HEK293 (cell line): Measurements from ENCODE around the gene PHTF1.

Experiments used
- CTCF ChIA-PET: fragments of 350-600 bp; formaldehyde crosslinking; extraction: SDS; loops from one replicate; lab custom pipeline; 2021; ENCODE audit warnings: antibody characterized with exemption; lab: Yijun Ruan, JAX
- POLR2A ChIA-PET: fragments of 300-600 bp; formaldehyde crosslinking; extraction: SDS; loops from one replicate; lab custom pipeline; 2020; ENCODE audit warnings: antibody characterized with exemption, inconsistent platforms; lab: Yijun Ruan, JAX
- H3K27ac ChIP-seq: fragments of 200-500 bp; sonication (Bioruptor generic); 2 replicates; pipeline ENCODE4 v1.5.1; 2014; ENCODE audit warnings: low read depth, low read length, control low read depth, inconsistent platforms; ENCODE audit errors: extremely low read depth
- H3K36me3 ChIP-seq, 2 experiments: fragments of 200-500 bp in 1 of 2; sonication (Bioruptor generic) in 1 of 2; 1 replicate in 1 of 2; 2 replicates in 1 of 2; pipeline ENCODE4 v1.5.1; 2014 to 2017; ENCODE audit warnings: inconsistent platforms in 2 of 2, low read length in 2 of 2; ENCODE audit not compliant: control insufficient read depth in 2 of 2, insufficient read depth in 1 of 2
- H3K4me1 ChIP-seq: fragments of 200-500 bp; sonication (Bioruptor generic); 2 replicates; pipeline ENCODE4 v1.5.1; 2014; ENCODE audit warnings: mild to moderate bottlenecking, low read length, inconsistent platforms; ENCODE audit not compliant: control insufficient read depth, insufficient read depth
- H3K4me3 ChIP-seq: 2 replicates; pipeline ENCODE4 v1.5.1; 2011; ENCODE audit warnings: low read depth, mild to moderate bottlenecking, control low read depth, low read length, moderate library complexity
- H3K9me3 ChIP-seq: fragments of 200-500 bp; sonication (Bioruptor generic); 2 replicates; pipeline ENCODE4 v1.5.1; 2014; ENCODE audit warnings: low read depth, low read length, inconsistent platforms; ENCODE audit not compliant: control insufficient read depth, insufficient read depth
- KLF17 ChIP-seq: fragments of 450-650 bp; formaldehyde crosslinking; IDR thresholded peaks from 2 replicates; pipeline ENCODE4 v1.5.1; 2016; ENCODE audit warnings: missing biosample characterization, missing genetic modification characterization
- PRDM1 ChIP-seq: fragments of 450-650 bp; formaldehyde crosslinking; IDR thresholded peaks from 2 replicates; pipeline ENCODE4; 2016; ENCODE audit warnings: missing biosample characterization, missing genetic modification characterization
- PRDM2 ChIP-seq: fragments of 450-650 bp; formaldehyde crosslinking; IDR thresholded peaks from 2 replicates; pipeline ENCODE4 v1.5.1; 2016; ENCODE audit warnings: missing biosample characterization, missing genetic modification characterization, borderline replicate concordance
- ZNF132 ChIP-seq: fragments of 450-650 bp; formaldehyde crosslinking; IDR thresholded peaks from 2 replicates; pipeline ENCODE4 v1.5.1; 2017; ENCODE audit warnings: missing biosample characterization, missing genetic modification characterization, borderline replicate concordance
- ZNF175 ChIP-seq: fragments of 450-650 bp; formaldehyde crosslinking; IDR thresholded peaks from 2 replicates; pipeline ENCODE4 v1.5.1; 2016; ENCODE audit warnings: missing biosample characterization, missing genetic modification characterization
- ZNF19 ChIP-seq: fragments of 450-650 bp; formaldehyde crosslinking; IDR thresholded peaks from 2 replicates; pipeline ENCODE4; 2016; ENCODE audit warnings: missing biosample characterization, missing genetic modification characterization, low read depth
- ZNF266 ChIP-seq: fragments of 450-650 bp; formaldehyde crosslinking; IDR thresholded peaks from 2 replicates; pipeline ENCODE4 v1.5.1; 2016; ENCODE audit warnings: missing biosample characterization, missing genetic modification characterization, low read depth
- ZNF280C ChIP-seq: fragments of 450-650 bp; formaldehyde crosslinking; IDR thresholded peaks from 2 replicates; pipeline ENCODE4 v1.5.1; 2016; ENCODE audit warnings: missing biosample characterization, missing genetic modification characterization
- ZNF302 ChIP-seq: fragments of 450-650 bp; formaldehyde crosslinking; IDR thresholded peaks from 2 replicates; pipeline ENCODE4 v1.5.1; 2016; ENCODE audit warnings: missing biosample characterization, missing genetic modification characterization, low read depth
- ZNF768 ChIP-seq: fragments of 450-650 bp; formaldehyde crosslinking; IDR thresholded peaks from 2 replicates; pipeline ENCODE4 v1.5.1; 2018; ENCODE audit warnings: missing biosample characterization, mild to moderate bottlenecking, missing genetic modification characterization
- ZNF777 ChIP-seq: fragments of 450-650 bp; formaldehyde crosslinking; IDR thresholded peaks from 2 replicates; pipeline ENCODE4 v1.5.1; 2017; ENCODE audit warnings: missing biosample characterization, missing genetic modification characterization, borderline replicate concordance
- ZNF792 ChIP-seq: fragments of 450-650 bp; formaldehyde crosslinking; IDR thresholded peaks from 2 replicates; pipeline ENCODE4 v1.5.1; 2016; ENCODE audit warnings: missing biosample characterization, missing genetic modification characterization
- TF ChIP-seq, protein P1 (sequence below): fragments of 450-650 bp; formaldehyde crosslinking; IDR thresholded peaks from 2 replicates; pipeline ENCODE4 v1.5.1; 2016; ENCODE audit warnings: missing biosample characterization, missing genetic modification characterization
- TF ChIP-seq, protein P2 (sequence below): fragments of 450-650 bp; formaldehyde crosslinking; IDR thresholded peaks from 2 replicates; pipeline ENCODE4 v1.5.1; 2016; ENCODE audit warnings: missing biosample characterization, missing genetic modification characterization
- TF ChIP-seq, protein P3 (sequence below): fragments of 450-650 bp; IDR thresholded peaks from 2 replicates; pipeline ENCODE4 v1.5.1; 2018; ENCODE audit warnings: missing biosample characterization, missing genetic modification characterization

PHTF1 gene

DNA sequence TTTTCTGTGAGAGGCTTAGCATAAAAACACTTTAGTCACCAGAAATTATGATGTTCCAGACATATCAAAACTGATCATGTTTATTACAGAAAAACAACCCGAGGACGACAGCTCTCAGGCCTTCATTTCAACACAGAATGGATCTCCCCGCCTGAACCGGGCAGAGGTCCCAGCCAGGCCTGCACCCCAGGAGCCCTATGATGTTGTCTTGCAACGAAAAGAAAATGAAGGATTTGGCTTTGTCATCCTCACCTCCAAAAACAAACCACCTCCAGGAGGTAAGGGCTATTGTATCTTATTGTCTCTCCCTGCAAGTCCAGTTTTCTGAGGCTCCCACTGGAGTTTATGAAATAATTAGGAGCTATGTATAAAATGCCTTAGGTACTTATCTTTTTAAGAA lies 105.5 kb downstream of the PHTF1 start:
- CTCF ChIA-PET, result no interaction called here
- no peak for TF ChIP-seq ZNF132 (tag by site-specific recombination)
- TF ChIP-seq PRDM1, result no peak
- no peak for TF ChIP-seq KLF17 (tag by site-specific recombination)
- TF ChIP-seq, protein P1, sequence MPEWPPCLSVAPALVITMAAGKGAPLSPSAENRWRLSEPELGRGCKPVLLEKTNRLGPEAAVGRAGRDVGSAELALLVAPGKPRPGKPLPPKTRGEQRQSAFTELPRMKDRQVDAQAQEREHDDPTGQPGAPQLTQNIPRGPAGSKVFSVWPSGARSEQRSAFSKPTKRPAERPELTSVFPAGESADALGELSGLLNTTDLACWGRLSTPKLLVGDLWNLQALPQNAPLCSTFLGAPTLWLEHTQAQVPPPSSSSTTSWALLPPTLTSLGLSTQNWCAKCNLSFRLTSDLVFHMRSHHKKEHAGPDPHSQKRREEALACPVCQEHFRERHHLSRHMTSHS, result no peak
- TF ChIP-seq, all 188 proteins: peak for 0
- Histone ChIP-seq H3K4me1 (no peaks in the 10 kb centered on the region), H3K9me3 (no peaks in the 10 kb centered on the region), H3K4me3 (no peak overlapping the region), H3K36me3 (peaks cover 0 to under 1% of the 10 kb centered on the region in 2 experiments; a peak in 2 of 3 replicates), H3K27ac (no peak overlapping the region)
- POLR2A ChIA-PET, result no interaction called here

- TF ChIP-seq ZNF302 (tag by site-specific recombination), result no peak
- no peak for TF ChIP-seq ZNF19 (tag by site-specific recombination)
- TF ChIP-seq ZNF768 (tag by site-specific recombination), result no peak
- no peak for TF ChIP-seq ZNF280C (tag by site-specific recombination)
- TF ChIP-seq ZNF777, result no peak
- no peak for TF ChIP-seq PRDM2 (tag by site-specific recombination)
- TF ChIP-seq ZNF175 (tag by site-specific recombination), result no peak
- TF ChIP-seq, protein P2, sequence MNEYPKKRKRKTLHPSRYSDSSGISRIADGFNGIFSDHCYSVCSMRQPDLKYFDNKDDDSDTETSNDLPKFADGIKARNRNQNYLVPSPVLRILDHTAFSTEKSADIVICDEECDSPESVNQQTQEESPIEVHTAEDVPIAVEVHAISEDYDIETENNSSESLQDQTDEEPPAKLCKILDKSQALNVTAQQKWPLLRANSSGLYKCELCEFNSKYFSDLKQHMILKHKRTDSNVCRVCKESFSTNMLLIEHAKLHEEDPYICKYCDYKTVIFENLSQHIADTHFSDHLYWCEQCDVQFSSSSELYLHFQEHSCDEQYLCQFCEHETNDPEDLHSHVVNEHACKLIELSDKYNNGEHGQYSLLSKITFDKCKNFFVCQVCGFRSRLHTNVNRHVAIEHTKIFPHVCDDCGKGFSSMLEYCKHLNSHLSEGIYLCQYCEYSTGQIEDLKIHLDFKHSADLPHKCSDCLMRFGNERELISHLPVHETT (tag by site-specific recombination), result no peak
- no peak for TF ChIP-seq ZNF792 (tag by site-specific recombination)
- no peak for TF ChIP-seq ZNF266 (tag by site-specific recombination)
- TF ChIP-seq, protein P3, sequence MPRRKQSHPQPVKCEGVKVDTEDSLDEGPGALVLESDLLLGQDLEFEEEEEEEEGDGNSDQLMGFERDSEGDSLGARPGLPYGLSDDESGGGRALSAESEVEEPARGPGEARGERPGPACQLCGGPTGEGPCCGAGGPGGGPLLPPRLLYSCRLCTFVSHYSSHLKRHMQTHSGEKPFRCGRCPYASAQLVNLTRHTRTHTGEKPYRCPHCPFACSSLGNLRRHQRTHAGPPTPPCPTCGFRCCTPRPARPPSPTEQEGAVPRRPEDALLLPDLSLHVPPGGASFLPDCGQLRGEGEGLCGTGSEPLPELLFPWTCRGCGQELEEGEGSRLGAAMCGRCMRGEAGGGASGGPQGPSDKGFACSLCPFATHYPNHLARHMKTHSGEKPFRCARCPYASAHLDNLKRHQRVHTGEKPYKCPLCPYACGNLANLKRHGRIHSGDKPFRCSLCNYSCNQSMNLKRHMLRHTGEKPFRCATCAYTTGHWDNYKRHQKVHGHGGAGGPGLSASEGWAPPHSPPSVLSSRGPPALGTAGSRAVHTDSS, result no peak
- Histone ChIP-seq H3K4me3 (no peak overlapping the region), H3K9me3 (no peaks in the 10 kb centered on the region), H3K27ac (no peak overlapping the region), H3K36me3 (peaks cover 0 to 5% of the 10 kb centered on the region in 2 experiments; a peak in 2 of 3 replicates), H3K4me1 (no peaks in the 10 kb centered on the region)
- CTCF ChIA-PET, result interaction anchor here (0.5 to 0.7 kb wide), 2 partner anchors 349 to 395 kb away, joined by 3 to 4 read pairs; no protein-coding TSS in a partner anchor
- POLR2A ChIA-PET, result no interaction called here
Observed at GRCh38 chr1:113652771-113653170, 106.5 kb downstream of the PHTF1 start.
